HG03039 (cell line): ENCODE measurements around the gene SEC24A.
"Not testable (repeated sequence)": the region's sequence is repeated elsewhere in the genome, so short reads cannot be mapped to it uniquely, and the experiment has no call there.

Experiments used
- ATAC-seq: cut with Tn5 transposase; IDR thresholded peaks from one replicate; pipeline ENCODE4 v1.9.1; 2021; ENCODE audit warnings: mild to moderate bottlenecking, moderate library complexity; ENCODE audit not compliant: unreplicated experiment

Gene SEC24A

GRCh38 chr5:134738963-134739661 lies 90.5 kb downstream of the SEC24A start:
- ATAC-seq, result no peak

- ATAC-seq, result no peak
Observed at GRCh38 chr5:134741052-134741451, 92.5 kb downstream of the SEC24A start.

GRCh38 chr5:134742134-134742533 lies 93.5 kb downstream of the SEC24A start:
- no peak for ATAC-seq

GRCh38 chr5:134749415-134749814 lies 100.8 kb downstream of the SEC24A start:
- ATAC-seq, result no peak

GRCh38 chr5:134758176-134758503 lies 109.6 kb downstream of the SEC24A start:
- peak; percentile 8 for ATAC-seq

- peak; percentile 96 for ATAC-seq
Observed at GRCh38 chr5:134758504-134759341, 110.1 kb downstream of the SEC24A start, which contains the start of gene DDX46. TSS of gene DDX46 (plus strand) at chr5:134758779. CDS start at chr5:134758939, 160 bp downstream.

- not testable (repeated sequence) for ATAC-seq
Observed at GRCh38 chr5:134767528-134768291, 119.1 kb downstream of the SEC24A start.

GRCh38 chr5:134769206-134769605 lies 120.6 kb downstream of the SEC24A start:
- no peak for ATAC-seq

GRCh38 chr5:134772461-134773125 lies 124.0 kb downstream of the SEC24A start:
- no peak for ATAC-seq

- ATAC-seq, result no peak
Observed at GRCh38 chr5:134777366-134777765, 128.8 kb downstream of the SEC24A start.
